Esophagus squamous epithelium (tissue), 4 donors: ENCODE measurements around the gene PIGH.

Experiments used
- POLR2A ChIP-seq, 4 donors: fragments of 450-650 bp; IDR thresholded peaks; one replicate each; pipeline ENCODE4 v1.6.1; 2017; ENCODE audit warnings: antibody characterized with exemption in 4 of 4, mild to moderate bottlenecking in 4 of 4, moderate library complexity in 3 of 4
- TF ChIP-seq, protein P1 (sequence below), 6 experiments: fragments of 450-650 bp in 4 of 6; fragments of 200-600 bp in 2 of 6; sonication (generic) in 2 of 6; IDR thresholded peaks; one replicate each; pipeline ENCODE4 v1.5.1; 2016 to 2019; ENCODE audit warnings: antibody characterized with exemption in 6 of 6, mild to moderate bottlenecking in 4 of 6, moderate library complexity in 4 of 6

DNA sequence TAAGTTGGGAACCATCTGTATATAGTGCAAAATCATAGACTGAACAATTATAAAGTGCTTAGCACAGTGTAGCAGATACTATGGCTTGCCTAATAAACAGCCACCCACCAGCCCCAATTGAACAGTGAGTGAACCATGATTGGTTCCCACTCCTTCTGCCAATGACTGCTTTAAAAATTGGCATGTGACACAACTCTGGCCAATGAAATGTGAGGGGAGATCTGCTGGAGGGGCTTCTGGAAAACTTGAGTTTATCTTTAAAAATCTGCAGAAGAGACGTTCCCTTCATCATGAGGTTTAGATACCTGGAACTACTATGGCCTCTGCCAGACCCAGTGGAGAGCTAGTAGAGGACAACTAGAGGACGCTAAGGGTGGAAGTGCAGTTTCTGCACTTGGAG lies 4.7 kb downstream of the PIGH start:
- TF ChIP-seq, protein P1, sequence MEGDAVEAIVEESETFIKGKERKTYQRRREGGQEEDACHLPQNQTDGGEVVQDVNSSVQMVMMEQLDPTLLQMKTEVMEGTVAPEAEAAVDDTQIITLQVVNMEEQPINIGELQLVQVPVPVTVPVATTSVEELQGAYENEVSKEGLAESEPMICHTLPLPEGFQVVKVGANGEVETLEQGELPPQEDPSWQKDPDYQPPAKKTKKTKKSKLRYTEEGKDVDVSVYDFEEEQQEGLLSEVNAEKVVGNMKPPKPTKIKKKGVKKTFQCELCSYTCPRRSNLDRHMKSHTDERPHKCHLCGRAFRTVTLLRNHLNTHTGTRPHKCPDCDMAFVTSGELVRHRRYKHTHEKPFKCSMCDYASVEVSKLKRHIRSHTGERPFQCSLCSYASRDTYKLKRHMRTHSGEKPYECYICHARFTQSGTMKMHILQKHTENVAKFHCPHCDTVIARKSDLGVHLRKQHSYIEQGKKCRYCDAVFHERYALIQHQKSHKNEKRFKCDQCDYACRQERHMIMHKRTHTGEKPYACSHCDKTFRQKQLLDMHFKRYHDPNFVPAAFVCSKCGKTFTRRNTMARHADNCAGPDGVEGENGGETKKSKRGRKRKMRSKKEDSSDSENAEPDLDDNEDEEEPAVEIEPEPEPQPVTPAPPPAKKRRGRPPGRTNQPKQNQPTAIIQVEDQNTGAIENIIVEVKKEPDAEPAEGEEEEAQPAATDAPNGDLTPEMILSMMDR (IDR thresholded peaks at IDR 0.05): no peak
- no peak for TF ChIP-seq POLR2A (IDR thresholded peaks at IDR 0.05)
